Peyer's patch (tissue), 4 donors: ENCODE measurements around the gene LAMB3. TPM values are rescaled to one million over a fixed set of nuclear protein-coding genes. Genes with fewer than 3 reads are reported as not detected.
A peak's percentile ranks its signal among the peaks of the same experiment; 100 is the strongest.

ENCODE experiments used
- DNase-seq, 3 donors: peaks; one replicate each; pipeline ENCODE4 v3.0.0-alpha.2; 2017 to 2019
- H3K27ac ChIP-seq, 4 donors: fragments of 200-600 bp; sonication (generic); one replicate each; pipeline ENCODE4 v1.5.1; 2016 to 2019
- H3K27me3 ChIP-seq, 2 donors: fragments of 200-600 bp; sonication (generic); one replicate each; pipeline ENCODE4 v1.5.1; 2019
- H3K36me3 ChIP-seq, 3 donors: fragments of 200-600 bp; sonication (generic); one replicate each; pipeline ENCODE4 v1.5.1; 2016 to 2019
- H3K4me1 ChIP-seq, 4 donors: fragments of 200-600 bp; sonication (generic); one replicate each; pipeline ENCODE4 v1.5.1; 2016 to 2019
- H3K4me3 ChIP-seq, 4 donors: fragments of 200-600 bp; sonication (generic); 1 replicate in 3 of 4; 2 replicates in 1 of 4; pipeline ENCODE4 v1.5.1; 2016 to 2019; ENCODE audit warnings: mild to moderate bottlenecking in 1 of 4
- H3K9me3 ChIP-seq, 4 donors: fragments of 200-600 bp; sonication (generic); one replicate each; pipeline ENCODE4 v1.5.1; 2016 to 2019; ENCODE audit warnings: mild to moderate bottlenecking in 1 of 4
- POLR2A ChIP-seq, 2 donors: fragments of 450-650 bp; IDR thresholded peaks; one replicate each; pipeline ENCODE4 v1.5.1; 2017; ENCODE audit warnings: antibody characterized with exemption in 2 of 2, mild to moderate bottlenecking in 2 of 2, moderate library complexity in 2 of 2
- total RNA-seq, 4 donors: library from RNA; depleted of rRNA; stranded (reverse); fragments of >200 nt; gene quantifications; one replicate each; pipeline ENCODE4 v1.1.0, GENCODE V29; 2016
- TF ChIP-seq, protein P1 (sequence below), 6 experiments: fragments of 450-650 bp in 4 of 6; fragments of 200-600 bp in 2 of 6; sonication (generic) in 1 of 6; IDR thresholded peaks; one replicate each; pipeline ENCODE4 v1.5.1; 2017 to 2019; ENCODE audit warnings: antibody characterized with exemption in 6 of 6, mild to moderate bottlenecking in 3 of 6, moderate library complexity in 1 of 6

Gene LAMB3
- total RNA-seq, 4 donors from 2014 or later = 9.1 to 109 (median 104) TPM

DNA sequence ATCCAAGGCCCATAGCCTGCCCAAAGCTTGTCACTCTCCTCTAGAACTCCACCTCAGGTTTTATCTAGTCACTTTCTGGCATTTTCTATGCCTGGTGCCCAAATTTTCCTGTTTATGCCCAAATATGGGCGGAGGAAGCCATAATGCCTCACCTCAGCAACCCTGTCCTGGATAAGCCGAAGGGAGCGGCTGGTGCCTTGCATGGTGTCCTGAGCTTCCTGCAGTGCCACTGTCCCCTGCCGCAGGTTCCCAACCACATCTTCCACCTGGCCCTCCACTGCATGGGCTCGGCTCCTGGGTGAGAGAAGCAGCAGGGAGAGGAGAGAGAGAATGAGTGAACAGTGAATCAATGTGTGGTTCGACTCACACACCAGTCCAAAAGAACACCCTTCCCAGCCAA lies 34.5 kb downstream of the LAMB3 start:
- Histone ChIP-seq H3K36me3 (peaks cover 0 to 33% (median 0%) of the 10 kb centered on the region in 3 donors), H3K4me3 (no peak overlapping the region), H3K27ac (no peak overlapping the region), H3K27me3 (no peaks in the 10 kb centered on the region), H3K9me3 (no peaks in the 10 kb centered on the region), H3K4me1 (peaks cover 0 to 30% (median 0%) of the 10 kb centered on the region in 4 donors)
- no peak for TF ChIP-seq POLR2A (IDR thresholded peaks at IDR 0.05)
- TF ChIP-seq, protein P1, sequence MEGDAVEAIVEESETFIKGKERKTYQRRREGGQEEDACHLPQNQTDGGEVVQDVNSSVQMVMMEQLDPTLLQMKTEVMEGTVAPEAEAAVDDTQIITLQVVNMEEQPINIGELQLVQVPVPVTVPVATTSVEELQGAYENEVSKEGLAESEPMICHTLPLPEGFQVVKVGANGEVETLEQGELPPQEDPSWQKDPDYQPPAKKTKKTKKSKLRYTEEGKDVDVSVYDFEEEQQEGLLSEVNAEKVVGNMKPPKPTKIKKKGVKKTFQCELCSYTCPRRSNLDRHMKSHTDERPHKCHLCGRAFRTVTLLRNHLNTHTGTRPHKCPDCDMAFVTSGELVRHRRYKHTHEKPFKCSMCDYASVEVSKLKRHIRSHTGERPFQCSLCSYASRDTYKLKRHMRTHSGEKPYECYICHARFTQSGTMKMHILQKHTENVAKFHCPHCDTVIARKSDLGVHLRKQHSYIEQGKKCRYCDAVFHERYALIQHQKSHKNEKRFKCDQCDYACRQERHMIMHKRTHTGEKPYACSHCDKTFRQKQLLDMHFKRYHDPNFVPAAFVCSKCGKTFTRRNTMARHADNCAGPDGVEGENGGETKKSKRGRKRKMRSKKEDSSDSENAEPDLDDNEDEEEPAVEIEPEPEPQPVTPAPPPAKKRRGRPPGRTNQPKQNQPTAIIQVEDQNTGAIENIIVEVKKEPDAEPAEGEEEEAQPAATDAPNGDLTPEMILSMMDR (IDR thresholded peaks at IDR 0.05) = no peak
- DNase-seq = no peak

GRCh38 chr1:209617047-209617673 lies 35.1 kb downstream of the LAMB3 start:
- no peak overlapping the region for H3K27ac ChIP-seq
- H3K4me1 ChIP-seq = peaks cover 0 to 30% (median 0%) of the 10 kb centered on the region in 4 donors
- DNase-seq = peak in 1 of 3 donors; percentile 27
- no peak for TF ChIP-seq POLR2A (IDR thresholded peaks at IDR 0.05)
- TF ChIP-seq, protein P1 (IDR thresholded peaks at IDR 0.05) = no peak
- H3K27me3 ChIP-seq = no peaks in the 10 kb centered on the region
- no peaks in the 10 kb centered on the region for H3K9me3 ChIP-seq
- peaks cover 0 to 32% (median 0%) of the 10 kb centered on the region in 3 donors for H3K36me3 ChIP-seq
- H3K4me3 ChIP-seq = no peak overlapping the region

DNA sequence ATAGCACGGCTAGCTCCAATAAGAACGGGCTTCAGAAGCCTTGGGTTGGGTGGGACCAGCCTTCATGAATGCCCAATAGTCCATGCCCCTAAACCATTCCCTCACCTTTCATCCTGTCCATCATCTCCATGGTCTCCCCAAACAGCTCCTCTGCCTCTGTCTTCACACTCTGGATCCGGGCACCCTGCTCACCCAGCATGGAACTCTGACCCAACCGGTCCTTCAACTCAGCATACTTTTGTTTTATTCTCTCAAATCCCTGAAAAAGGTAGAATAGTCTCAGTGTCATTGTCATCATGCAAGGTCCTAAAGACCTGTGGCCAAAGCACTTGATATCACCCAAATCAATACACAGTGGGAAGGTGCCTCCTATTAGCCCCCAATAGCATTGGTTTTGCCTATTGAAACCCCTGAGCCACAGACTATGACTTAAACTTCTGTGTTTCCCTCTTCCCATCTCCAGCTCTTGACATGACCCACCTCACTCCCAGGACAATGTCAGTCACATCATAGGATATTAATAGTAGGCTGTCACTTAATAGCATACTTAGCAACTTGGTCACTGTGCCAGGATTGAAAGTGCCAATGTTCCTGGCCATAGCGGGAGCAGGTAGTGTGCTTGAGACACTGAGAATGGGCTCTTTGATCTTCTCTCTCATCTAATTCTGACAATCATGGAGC lies 35.7 kb downstream of the LAMB3 start:
- Histone ChIP-seq H3K9me3 (no peaks in the 10 kb centered on the region), H3K4me3 (no peak overlapping the region), H3K27me3 (no peaks in the 10 kb centered on the region), H3K27ac (no peak overlapping the region), H3K4me1 (peaks cover 0 to 24% (median 0%) of the 10 kb centered on the region in 4 donors), H3K36me3 (peaks cover 0 to 32% (median 0%) of the 10 kb centered on the region in 3 donors)
- no peak for DNase-seq
- TF ChIP-seq, protein P1 (IDR thresholded peaks at IDR 0.05) = no peak
- no peak for TF ChIP-seq POLR2A (IDR thresholded peaks at IDR 0.05)

DNA sequence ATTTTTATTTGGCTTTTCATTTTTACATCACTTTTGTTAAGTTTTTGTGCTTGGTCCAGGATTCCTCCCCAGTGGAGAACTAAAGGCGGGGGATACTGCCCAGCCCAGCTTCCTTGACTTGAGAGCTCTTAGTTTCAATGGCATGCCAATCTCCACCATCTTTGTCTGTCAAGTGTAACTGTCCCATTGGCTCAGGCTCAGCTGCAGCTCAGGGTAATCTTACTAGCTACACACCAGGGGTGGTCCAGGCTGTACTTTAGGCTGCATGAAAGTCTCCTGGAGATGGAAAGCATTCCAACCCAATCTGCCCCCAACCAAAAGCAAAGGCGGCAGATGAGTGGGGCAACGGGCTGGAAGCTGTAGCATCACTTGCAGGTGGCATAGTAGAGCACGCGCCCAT lies 37.3 kb downstream of the LAMB3 start:
- no peaks in the 10 kb centered on the region for H3K9me3 ChIP-seq
- no peak overlapping the region for H3K27ac ChIP-seq
- TF ChIP-seq, protein P1 (IDR thresholded peaks at IDR 0.05) = no peak
- no peak for TF ChIP-seq POLR2A (IDR thresholded peaks at IDR 0.05)
- H3K4me1 ChIP-seq = peaks cover 0 to 8% (median 0%) of the 10 kb centered on the region in 4 donors
- peak in 1 of 3 donors; percentile 24 for DNase-seq
- H3K27me3 ChIP-seq = no peaks in the 10 kb centered on the region
- H3K36me3 ChIP-seq = peaks cover 0 to 32% (median 0%) of the 10 kb centered on the region in 3 donors
- H3K4me3 ChIP-seq = no peak overlapping the region

- Histone ChIP-seq H3K36me3 (peaks cover 0 to 32% (median 0%) of the 10 kb centered on the region in 3 donors), H3K4me3 (no peak overlapping the region)
These were observed 38.1 kb downstream of the LAMB3 start for GRCh38 chr1:209614151-209614420.

More at GRCh38 chr1:209614151-209614420, 38.1 kb downstream of the LAMB3 start:
- H3K27me3 ChIP-seq = no peaks in the 10 kb centered on the region
- no peak for TF ChIP-seq POLR2A (IDR thresholded peaks at IDR 0.05)
- TF ChIP-seq, protein P1 (IDR thresholded peaks at IDR 0.05) = no peak
- no peaks in the 10 kb centered on the region for H3K9me3 ChIP-seq
- peak in 1 of 3 donors; percentile 9 for DNase-seq
- H3K27ac ChIP-seq = no peak overlapping the region
- peaks cover 0 to 7% (median 0%) of the 10 kb centered on the region in 4 donors for H3K4me1 ChIP-seq
